Thyroid gland (tissue), 4 donors: ENCODE measurements around the gene FGR.

ENCODE experiments used
- POLR2A ChIP-seq, 2 donors: fragments of 450-650 bp; IDR thresholded peaks; one replicate each; pipeline ENCODE4 v1.6.1; 2017; ENCODE audit warnings: antibody characterized with exemption in 2 of 2, mild to moderate bottlenecking in 2 of 2, moderate library complexity in 1 of 2
- TF ChIP-seq, protein P1 (sequence below), 6 experiments: fragments of 200-600 bp in 3 of 6; fragments of 450-650 bp in 3 of 6; sonication (generic) in 3 of 6; IDR thresholded peaks; one replicate each; pipeline ENCODE4 v1.5.1; 2016 to 2019; ENCODE audit warnings: antibody characterized with exemption in 6 of 6, mild to moderate bottlenecking in 2 of 6, inconsistent platforms in 1 of 6, moderate library complexity in 1 of 6

- TF ChIP-seq, protein P1, sequence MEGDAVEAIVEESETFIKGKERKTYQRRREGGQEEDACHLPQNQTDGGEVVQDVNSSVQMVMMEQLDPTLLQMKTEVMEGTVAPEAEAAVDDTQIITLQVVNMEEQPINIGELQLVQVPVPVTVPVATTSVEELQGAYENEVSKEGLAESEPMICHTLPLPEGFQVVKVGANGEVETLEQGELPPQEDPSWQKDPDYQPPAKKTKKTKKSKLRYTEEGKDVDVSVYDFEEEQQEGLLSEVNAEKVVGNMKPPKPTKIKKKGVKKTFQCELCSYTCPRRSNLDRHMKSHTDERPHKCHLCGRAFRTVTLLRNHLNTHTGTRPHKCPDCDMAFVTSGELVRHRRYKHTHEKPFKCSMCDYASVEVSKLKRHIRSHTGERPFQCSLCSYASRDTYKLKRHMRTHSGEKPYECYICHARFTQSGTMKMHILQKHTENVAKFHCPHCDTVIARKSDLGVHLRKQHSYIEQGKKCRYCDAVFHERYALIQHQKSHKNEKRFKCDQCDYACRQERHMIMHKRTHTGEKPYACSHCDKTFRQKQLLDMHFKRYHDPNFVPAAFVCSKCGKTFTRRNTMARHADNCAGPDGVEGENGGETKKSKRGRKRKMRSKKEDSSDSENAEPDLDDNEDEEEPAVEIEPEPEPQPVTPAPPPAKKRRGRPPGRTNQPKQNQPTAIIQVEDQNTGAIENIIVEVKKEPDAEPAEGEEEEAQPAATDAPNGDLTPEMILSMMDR (IDR thresholded peaks at IDR 0.05) = no peak
- TF ChIP-seq POLR2A (IDR thresholded peaks at IDR 0.05) = no peak
These were observed 1.7 kb downstream of the FGR start for GRCh38 chr1:27633298-27633610.
